AG09319 (cell line): ENCODE results near the gene L2HGDH.

Experiments
- DNase-seq: peaks from one replicate; pipeline ENCODE4 v3.0.0-alpha.2; 2010; ENCODE audit warnings: low read depth; ENCODE audit errors: extremely low read depth
- TF ChIP-seq, protein P1 (sequence below): IDR thresholded peaks from 2 replicates; pipeline ENCODE4 v1.5.1; 2011; ENCODE audit warnings: low read depth, mild to moderate bottlenecking, inconsistent platforms, low read length, moderate library complexity

Gene L2HGDH

DNA sequence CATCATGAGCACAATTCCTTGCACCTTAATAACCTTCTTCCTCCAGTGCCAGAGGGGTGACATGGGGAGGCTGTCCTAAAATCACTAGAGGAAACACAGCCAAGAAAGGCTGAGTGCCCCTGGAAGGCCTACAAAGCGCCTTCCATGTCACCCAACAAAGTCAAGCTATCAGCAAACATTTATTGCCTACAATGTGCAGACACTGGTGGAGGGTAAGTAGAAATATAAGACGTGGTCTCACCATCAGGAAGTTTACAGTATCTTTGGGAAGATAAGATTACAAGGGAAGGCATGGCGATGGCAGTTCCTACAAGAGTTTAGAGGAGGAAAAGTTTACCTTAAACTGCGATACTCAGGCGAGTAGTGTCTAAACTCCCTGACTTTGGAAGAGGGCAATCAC lies 28.0 kb upstream of the L2HGDH start:
- TF ChIP-seq, protein P1, sequence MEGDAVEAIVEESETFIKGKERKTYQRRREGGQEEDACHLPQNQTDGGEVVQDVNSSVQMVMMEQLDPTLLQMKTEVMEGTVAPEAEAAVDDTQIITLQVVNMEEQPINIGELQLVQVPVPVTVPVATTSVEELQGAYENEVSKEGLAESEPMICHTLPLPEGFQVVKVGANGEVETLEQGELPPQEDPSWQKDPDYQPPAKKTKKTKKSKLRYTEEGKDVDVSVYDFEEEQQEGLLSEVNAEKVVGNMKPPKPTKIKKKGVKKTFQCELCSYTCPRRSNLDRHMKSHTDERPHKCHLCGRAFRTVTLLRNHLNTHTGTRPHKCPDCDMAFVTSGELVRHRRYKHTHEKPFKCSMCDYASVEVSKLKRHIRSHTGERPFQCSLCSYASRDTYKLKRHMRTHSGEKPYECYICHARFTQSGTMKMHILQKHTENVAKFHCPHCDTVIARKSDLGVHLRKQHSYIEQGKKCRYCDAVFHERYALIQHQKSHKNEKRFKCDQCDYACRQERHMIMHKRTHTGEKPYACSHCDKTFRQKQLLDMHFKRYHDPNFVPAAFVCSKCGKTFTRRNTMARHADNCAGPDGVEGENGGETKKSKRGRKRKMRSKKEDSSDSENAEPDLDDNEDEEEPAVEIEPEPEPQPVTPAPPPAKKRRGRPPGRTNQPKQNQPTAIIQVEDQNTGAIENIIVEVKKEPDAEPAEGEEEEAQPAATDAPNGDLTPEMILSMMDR = no peak
- no peak for DNase-seq

DNA sequence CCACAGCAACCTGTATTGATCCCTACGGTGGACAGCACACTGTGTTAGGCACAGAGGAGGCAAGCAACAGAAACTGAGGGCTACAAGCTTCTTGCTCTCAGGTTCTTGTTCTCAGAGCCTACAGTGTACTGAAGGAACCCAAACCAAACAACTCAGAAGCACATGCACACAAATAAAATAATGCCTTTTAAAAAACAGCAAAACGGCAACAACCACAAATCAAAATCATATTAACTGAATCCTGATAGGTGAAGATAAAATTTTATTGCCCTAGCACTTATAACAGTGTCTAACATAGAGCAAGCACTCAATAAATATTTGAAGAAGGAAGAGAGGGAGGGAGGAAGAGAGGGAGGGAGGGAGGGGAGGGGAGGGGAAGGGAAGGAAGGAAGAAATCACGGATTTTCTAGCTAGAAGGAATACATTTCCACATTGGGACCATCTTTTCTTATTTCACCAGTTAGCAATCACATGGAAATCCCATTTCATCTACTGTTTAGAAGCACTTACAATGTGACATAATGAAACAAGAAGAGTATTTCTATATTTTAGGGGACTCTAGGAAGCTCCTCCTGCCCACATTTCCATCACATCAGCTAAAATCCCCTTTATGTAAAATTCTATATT lies 27.3 kb upstream of the L2HGDH start:
- TF ChIP-seq, protein P1 = no peak
- no peak for DNase-seq

- DNase-seq = no peak
- TF ChIP-seq, protein P1 = no peak
Observed at GRCh38 chr14:50338587-50338986, 26.6 kb upstream of the L2HGDH start.

- DNase-seq = no peak
- TF ChIP-seq, protein P1 = no peak
Observed at GRCh38 chr14:50335989-50336824, 24.2 kb upstream of the L2HGDH start.

DNA sequence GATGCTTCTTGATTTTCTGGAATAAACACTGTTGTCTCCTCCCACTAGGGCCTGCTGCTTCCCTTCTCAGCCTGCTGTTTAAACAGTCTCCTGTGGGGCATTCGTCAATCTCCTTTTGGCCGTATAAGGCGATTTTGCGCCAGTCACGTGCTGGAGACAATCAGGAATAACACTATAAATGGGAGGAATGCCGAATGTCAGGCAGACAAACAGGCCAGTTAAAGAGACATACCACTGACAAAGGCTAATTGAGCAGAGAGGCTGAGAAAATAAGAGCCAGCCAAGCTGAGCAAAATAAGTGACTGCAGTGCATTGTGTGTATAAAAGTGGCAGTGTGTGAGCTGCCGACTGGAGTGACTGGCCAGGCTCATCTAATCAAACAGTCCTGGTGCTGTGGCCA lies 23.4 kb upstream of the L2HGDH start:
- no peak for DNase-seq
- TF ChIP-seq, protein P1 = no peak; the same call in 1 of the 2 replicates

DNA sequence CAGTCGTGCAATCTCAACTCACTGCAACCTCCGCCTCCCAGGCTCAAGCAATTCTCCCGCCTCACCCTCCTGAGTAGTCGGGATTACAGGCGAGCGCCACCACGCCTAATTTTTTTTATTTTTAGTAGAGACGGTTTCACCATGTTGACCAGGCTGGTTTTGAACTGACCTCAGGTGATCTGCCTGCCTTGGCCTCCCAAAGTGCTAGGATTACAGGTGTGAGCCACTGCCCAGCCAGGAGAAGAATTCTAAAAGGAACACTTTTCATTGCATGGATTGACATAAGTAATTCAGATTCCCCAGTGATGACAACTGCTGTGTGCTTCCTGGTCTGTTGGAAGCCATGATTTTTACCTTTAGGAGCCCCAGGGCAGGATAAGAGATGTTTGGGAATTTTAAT lies 22.2 kb upstream of the L2HGDH start:
- TF ChIP-seq, protein P1 = no peak
- no peak for DNase-seq

DNA sequence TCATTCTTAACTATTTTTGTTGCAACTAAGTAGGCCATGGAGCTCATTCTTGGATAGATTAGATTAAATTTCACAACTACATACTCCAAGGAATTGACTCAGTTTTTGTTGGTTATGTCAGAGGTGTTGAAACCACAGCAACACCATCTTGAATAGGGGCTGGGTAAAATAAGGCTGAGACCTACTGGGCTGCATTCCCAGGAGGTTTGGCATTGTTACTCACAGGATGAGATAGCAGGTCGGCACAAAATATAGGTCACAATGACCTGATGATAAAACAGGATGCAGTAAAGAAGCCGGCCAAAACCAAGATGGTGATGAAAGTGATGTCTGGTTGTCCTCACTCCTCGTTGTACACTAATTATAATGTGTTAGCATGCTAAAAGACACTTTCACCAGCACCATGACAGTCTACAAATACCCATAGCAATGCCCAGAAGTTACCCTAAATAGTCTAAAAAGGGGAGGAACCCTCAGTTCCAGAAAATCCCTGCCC lies 21.0 kb upstream of the L2HGDH start:
- DNase-seq = no peak
- TF ChIP-seq, protein P1 = no peak
